IPS DF 4.7 (cell line): ENCODE measurements around the gene RPL14.
"Not testable (repeated sequence)": the region's sequence is repeated elsewhere in the genome, so short reads cannot be mapped to it uniquely, and the experiment has no call there.

Source experiments
- DNase-seq: peaks from one replicate; pipeline ENCODE4 v3.0.0-alpha.2; 2013; ENCODE audit warnings: low spot score; ENCODE audit errors: extremely low read depth

The RPL14 gene

GRCh38 chr3:40462838-40463237, 5.7 kb downstream of the RPL14 start:
- DNase-seq, result not testable (repeated sequence)

- DNase-seq, result no peak
Observed at GRCh38 chr3:40463579-40463978, 6.4 kb downstream of the RPL14 start.

GRCh38 chr3:40464339-40465110, 7.4 kb downstream of the RPL14 start:
- DNase-seq, result no peak

- DNase-seq, result no peak
Observed at GRCh38 chr3:40465111-40465407, 7.9 kb downstream of the RPL14 start.

GRCh38 chr3:40465456-40465855, 8.3 kb downstream of the RPL14 start:
- DNase-seq, result no peak

GRCh38 chr3:40468018-40468417, 10.9 kb downstream of the RPL14 start:
- no peak for DNase-seq

GRCh38 chr3:40470701-40471100, 13.6 kb downstream of the RPL14 start:
- DNase-seq, result no peak

- no peak for DNase-seq
Observed at GRCh38 chr3:40476478-40477470, 19.6 kb downstream of the RPL14 start, which contains the start of gene ZNF619. ZNF619 (plus strand) TSS chr3:40477122; CDS start chr3:40477980, 858 bp downstream.

GRCh38 chr3:40477666-40478065, 20.5 kb downstream of the RPL14 start:
- no peak for DNase-seq

GRCh38 chr3:40487172-40487571, 30.0 kb downstream of the RPL14 start:
- DNase-seq, result no peak

- no peak for DNase-seq
Observed at GRCh38 chr3:40490916-40491315, 33.8 kb downstream of the RPL14 start.

- no peak for DNase-seq
Observed at GRCh38 chr3:40494698-40495097, 37.6 kb downstream of the RPL14 start.

- DNase-seq, result no peak
Observed at GRCh38 chr3:40497288-40497687, 40.1 kb downstream of the RPL14 start.

- no peak for DNase-seq
Observed at GRCh38 chr3:40499952-40500351, 42.8 kb downstream of the RPL14 start.

- no peak for DNase-seq
Observed at GRCh38 chr3:40502034-40502433, 44.9 kb downstream of the RPL14 start.

GRCh38 chr3:40504636-40505430, 47.7 kb downstream of the RPL14 start:
- DNase-seq, result no peak

GRCh38 chr3:40505599-40506462, 48.7 kb downstream of the RPL14 start, which contains the start of gene ZNF620:
ZNF620 (plus strand) TSS chr3:40506039; CDS start chr3:40506353, 314 bp downstream.
- DNase-seq, result peak; percentile 78

- no peak for DNase-seq
Observed at GRCh38 chr3:40511031-40511718, 54.0 kb downstream of the RPL14 start.

- no peak for DNase-seq
Observed at GRCh38 chr3:40516201-40516600, 59.1 kb downstream of the RPL14 start.

- DNase-seq, result no peak
Observed at GRCh38 chr3:40518067-40518466, 60.9 kb downstream of the RPL14 start.
